Measurements from ENCODE around the gene MICAL2.
"Not testable (repeated sequence)": the region's sequence is repeated elsewhere in the genome, so short reads cannot be mapped to it uniquely, and the experiment has no call there.

MICAL2 gene

DNA sequence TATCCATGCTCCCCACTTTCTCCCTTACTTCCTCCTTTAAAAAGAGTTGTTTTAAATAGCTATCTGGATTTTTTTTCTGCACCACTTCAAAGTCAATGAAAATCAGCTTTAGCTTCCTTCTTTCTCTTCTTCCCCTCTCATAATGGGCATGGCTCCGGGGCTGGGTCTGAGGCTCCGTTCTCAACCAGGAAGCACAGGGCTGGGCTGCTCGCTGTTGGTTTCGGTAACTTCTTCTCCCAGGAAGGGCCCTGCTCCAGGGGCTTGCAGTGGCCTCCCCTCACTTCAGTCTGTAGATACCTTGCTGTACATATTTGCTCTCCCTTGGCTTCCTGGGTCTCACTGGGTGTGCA is 23.8 kb downstream of the MICAL2 start:
- DNase-seq (ENCODE audit: low read depth), result no peak

DNA sequence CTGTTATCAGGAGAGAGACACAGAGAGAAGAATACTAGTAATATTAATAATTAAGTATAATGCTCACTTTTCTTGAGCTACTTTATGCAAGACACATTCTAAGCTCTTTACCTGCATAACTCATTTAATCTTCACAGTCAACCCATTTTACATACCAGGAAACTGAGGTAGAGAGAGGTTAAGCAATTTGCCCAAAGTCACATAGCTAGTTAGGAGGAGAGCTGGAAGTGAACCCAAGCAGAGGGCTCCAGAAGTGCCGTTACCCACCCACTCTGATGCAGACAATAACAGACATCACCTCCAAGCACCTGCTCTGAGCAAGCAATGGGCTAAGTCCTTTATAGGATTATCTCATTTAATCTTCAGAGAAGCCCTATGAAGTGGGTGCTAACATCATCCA is 24.8 kb downstream of the MICAL2 start:
- DNase-seq (ENCODE audit: low read depth), result no peak

DNA sequence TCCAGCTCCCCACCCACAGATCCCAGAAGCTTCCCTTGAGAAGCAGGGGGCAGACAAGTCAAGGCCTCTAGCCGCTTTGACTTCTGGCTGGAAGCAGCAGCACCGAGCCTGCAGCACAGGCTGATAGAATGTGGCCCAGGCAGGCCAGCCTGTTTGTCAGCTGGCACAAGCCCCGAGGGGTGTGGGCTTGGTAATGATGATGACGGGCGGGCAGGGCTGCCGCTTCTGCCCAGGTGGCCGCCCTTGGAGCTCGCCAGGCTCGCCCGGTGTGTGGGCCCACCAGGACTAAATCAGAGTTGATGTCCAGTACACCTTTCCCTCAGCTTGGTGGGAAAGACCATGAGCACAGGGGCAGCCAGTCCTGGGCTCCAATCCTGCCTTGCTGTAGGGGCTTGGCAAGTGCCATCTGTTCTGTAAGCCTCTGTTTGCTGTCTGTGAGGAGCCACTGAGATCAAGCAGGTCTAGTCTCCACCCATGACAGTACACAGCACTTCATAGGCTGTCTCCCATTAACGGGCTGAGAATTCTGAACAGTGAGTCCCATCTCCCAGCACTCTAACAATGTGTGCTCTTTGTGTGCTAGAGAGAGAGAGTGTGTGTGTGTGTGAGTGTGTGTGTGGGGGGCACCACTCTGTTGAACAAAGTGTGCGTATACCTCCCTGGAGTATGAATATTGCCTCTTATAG is 26.8 kb downstream of the MICAL2 start:
- no peak for DNase-seq (ENCODE audit: low read depth)

DNA sequence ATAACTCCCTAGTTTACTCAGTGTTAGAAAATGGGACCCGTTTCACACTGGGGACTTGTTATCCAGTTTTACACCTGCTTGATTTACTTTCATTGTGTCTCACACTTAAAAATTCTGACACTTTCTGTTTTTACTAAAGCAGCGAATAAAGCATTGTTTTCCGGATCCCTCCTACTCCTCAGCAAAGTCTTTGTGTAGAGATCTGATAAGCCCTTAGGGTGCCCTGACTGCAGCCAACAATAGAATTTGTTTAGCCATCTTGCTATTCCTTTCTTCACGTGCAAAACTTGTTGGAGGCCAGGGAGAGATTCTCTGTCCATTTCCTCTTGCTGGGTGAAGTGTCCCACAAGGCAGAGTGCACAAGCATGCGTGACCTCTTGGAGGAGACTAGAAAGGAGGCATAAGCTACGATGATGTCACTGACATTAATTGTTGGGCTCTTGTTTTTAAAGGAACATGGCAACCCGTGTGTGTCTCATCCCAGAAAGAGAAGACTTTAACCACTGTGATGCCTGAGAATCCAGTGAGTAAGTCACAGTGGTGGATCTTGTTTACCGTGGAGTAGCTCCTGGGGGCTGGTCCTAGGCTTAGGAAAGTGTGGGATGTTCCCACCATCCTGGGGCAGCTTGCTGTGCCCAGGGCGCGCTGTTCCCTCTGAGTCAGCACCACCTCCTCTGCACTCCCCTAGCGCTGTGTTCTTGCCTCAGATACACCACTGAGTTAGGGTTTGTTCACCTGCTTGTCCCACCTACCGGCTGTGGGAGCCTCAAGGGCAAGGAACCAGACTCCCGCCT is 27.7 kb downstream of the MICAL2 start:
- DNase-seq (ENCODE audit: low read depth), result peak; percentile 76

DNA sequence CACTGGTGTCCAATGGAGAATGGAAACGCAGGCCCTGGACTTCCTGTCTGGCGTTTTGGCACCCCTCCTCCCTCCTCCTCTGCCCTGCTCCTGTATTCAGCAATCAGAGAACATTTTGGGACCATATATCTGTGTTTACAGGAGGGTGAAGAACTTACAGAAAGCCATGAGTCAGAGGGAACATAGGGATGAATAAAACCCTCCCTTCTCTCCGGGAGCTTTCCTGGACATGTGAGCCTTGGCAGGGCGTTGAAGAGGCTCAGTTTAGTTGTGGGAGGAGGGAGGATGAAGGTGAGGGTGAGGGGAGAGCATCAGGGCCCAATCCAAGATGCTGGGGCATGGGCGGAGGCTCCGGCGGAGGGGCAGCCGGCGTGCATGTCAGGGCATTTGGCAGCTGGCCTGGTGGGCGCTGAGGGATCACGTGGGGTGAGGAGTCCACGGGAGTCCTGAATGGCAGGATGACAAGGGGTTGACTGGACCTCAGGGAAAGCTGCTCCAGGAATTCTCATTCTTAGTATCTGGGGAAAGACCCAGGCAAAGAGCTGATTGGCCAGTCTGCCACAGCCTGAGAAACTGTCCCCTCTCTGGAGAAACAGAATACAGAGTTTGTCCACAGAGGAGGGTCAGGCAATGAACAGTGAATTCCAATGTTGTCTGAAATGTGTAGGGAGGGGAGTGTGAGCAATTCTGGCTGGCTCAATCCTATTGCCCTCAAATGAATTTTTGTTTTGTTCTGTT is 28.9 kb downstream of the MICAL2 start:
- DNase-seq (ENCODE audit: low read depth), result peak; percentile 82

DNA sequence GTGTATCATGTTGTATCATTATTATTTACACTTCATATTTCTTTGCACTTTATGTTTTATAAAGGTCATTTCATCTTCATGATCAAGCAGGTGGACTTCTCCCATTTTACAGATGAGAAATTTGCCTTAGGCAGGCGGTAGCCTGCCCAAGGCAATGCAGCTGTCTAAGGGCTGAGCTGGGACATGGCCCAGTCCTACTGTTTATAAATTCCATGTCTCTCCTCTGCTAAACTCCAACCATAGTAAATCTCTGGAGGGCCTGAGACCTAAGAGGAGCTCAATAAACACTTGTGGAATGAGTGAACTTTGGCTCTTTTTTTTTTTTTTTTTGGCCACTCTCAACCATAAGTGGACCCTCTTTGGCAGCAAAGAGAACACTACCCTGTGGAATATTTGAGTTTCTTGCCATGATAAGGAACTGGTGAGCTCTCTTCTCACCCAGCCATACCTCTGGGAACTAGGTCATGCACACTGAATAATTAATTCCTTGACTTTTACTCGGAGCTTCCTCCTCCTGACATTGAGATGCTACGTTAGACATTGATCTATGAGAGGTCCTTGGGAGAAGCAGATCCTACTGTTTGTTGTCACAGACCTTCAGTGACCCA is 29.9 kb downstream of the MICAL2 start:
- no peak for DNase-seq (ENCODE audit: low read depth)

DNA sequence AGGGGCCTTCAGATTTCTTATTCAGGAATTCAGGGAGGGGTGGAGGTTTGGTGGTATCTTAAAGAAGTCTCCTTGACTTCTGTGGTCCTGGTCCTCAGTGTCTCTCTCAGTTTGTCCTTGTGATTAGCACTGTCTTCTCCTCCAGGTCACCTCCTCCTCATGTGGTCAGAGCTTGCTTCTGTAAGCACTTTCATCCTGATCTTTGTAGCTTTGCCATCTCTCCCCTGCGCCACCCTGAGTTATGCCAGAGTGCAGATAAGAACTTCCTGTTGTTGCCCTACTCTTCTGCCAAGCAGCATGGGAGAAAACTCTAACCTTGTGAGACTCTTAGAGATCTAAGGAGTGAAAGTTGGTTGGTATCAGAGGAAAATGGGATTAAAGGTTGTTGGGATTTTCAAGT is 30.9 kb downstream of the MICAL2 start:
- no peak for DNase-seq (ENCODE audit: low read depth)

DNA sequence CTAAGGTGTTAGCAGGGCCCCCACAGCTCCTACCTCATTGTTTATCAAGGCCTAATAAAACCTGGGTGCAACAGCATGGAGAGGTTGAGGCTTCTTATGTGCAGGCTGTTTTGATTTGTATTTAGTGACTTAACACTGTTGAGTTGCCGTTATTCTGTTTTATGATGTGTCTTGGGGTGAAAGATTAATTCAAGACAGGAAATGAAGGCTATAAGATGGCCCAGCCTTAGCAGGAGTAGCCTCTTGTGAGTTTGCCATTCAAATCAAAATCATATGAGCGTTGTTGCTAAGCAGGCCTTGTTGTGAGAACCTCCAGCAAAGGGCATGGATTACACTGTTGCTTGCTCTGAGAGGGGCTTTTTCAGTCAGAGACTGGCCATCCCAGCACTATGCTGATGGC is 31.8 kb downstream of the MICAL2 start:
- no peak for DNase-seq (ENCODE audit: low read depth)

DNA sequence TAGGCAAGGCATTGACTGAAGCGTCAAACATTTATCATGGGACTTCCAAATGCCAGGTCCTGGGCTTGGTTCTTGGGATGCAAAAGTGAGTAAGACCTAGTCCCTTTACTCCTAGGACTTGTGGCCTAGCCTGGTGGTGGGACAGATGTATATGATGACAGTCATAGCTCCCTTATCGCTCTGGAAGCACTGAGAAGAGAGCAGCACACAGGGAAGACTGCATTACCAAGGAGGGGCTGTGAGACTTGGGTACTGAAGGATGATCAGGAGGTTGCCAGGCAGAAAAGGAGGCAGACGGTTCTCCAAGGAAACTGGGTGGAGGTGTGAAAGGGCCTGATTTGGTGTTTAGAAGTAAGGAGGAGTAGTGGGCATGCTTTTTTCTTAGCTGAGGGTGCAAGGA is 32.5 kb downstream of the MICAL2 start:
- DNase-seq (ENCODE audit: low read depth), result no peak

DNA sequence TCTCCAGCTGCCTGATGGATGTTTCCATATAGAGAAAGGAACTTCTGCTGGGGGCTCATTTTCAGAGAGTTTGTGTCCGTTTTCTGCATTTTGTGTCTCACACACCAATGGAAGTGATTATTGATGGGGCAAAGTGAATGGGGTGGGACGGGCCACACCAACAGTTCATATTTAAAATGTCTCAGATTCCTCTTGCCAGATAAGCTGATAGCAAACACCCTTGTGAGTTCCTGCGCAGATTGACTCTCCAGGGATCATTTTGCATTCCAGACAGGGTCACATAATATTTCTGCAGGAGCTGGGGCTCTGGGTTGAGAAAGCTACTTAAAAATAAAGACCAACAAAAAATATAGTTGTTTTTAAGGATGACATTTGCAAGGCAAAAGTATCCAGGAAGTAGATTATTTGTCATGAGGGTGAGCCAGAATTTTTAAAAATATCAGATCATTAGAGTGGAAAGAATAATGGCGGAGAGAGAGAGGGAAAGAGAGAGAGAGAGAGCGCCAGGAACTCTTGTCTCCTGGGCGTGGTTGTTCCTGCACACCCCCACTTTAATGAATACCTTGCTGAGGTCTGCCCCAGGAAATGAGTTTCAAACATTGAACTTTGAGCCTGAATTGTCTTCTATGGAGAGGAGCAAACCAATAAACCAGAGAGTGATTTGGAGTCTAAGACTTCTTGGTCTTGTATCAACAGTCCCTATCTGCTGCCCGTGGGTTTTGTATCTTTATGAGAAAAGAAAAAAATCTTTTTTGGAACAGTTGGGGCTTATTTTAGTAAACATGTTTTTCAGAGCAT is 33.3 kb downstream of the MICAL2 start:
- DNase-seq (ENCODE audit: low read depth), result peak; percentile 69

DNA sequence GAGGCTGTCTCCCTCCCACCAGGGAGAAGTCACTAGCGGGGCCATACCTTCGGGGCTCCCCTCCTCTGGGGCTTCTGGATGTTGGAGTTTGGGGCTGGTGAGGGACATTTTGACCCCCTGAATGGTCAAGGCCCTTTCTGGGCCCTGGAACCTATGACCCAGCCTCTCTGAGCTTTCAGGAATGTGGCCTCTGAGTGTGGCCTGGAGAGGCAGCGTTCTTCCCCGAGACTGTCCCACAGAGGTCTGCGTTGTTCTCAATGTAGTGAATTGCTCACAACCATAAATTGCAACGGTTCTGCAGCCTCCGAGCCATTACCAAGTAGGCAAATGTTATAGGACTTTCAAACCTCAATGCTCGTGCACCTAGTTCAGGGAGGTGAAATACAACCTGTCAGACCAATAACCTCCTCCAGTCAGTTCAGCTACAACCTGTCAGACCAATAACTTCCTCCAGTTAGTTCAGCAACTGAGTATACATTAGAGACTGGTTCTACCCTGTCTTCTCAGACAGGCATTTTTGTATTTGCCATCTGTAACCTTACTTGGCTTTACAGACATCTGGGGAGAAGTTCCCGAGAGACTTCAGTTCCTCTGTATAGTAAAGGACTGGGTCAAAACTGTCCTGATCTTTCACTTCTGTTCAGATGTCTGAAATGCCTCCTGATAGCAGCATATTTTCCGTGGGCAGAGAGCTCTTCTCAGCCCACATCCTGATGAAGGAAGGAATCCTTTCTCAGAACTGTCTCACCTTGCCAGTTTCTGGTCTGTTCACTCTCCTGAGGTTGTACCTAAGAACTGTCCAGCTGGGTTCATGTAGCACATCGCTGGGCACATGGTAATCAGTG is 34.2 kb downstream of the MICAL2 start:
- DNase-seq (ENCODE audit: low read depth), result no peak

DNA sequence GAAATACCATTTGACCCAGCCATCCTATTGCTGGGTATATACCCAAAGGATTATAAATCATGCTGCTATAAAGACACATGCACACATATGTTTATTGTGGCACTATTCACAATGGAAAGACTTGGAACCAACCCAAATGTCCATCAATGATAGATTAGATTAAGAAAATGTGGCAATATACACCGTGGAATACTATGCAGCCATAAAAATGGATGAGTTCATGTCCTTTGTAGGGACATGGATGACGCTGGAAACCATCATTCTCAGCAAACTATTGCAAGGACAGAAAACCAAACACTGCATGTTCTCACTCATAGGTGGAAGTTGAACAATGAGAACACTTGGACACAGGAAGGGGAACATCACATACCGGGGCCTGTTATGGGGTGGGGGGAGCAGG is 36.3 kb downstream of the MICAL2 start:
- not testable (repeated sequence) for DNase-seq (ENCODE audit: low read depth)

DNA sequence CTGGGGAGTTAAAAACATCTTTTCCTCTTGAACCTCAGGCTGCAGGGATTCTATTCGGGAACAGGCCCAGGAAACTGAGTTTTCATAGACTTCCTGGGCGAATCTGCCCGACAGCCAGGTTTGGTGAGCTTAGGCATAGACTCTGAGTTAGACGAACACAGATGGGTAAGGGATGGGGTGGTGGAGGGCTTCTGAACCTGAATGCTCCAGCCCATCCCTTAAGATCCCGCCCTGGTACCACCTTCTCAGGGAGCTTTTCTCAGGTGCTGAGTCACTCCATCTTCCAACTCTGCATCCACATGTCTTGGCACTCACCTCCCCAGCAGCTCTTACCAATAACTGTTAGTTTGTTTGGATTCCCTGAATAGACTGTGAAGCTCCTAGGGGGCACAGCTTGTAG is 37.4 kb downstream of the MICAL2 start:
- DNase-seq (ENCODE audit: low read depth), result no peak

DNA sequence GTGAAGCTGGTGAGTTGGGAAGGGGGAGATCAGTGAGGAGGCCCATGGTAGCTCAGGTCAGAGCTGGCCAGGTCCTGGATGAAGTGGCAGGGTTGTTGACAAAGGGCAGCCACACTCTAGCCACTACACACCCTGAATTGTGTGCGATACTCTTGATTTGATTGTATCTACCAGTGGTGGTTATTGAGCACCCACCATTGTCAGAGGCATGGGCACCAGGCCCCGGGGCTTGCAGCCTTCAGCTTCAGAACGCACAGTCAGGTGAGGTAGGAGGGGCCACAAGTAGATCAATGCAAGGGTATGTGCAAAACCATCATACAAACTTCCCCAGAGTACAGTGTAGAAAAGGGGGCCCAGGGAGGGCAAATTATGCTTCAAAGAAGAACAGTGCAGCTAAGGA is 38.1 kb downstream of the MICAL2 start:
- DNase-seq (ENCODE audit: low read depth), result no peak

DNA sequence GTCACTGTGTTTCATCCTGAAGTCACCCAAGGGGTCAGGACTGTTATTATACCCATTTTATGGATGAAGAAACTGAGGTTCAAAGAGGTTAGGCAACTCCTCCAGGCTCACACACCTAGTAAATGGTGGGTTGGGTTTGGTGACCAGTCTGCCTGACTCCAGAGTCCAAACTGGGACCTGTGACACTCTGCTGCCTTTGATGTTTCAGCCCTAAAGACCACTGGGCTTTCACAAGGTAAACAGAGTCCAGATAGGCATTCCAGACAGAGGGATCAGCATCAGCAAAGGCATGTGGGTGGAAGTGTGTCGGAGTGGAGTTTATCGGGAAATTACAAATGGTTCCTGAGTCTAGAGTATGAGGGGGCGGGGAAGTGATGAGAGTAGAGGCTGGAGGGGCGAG is 38.5 kb downstream of the MICAL2 start:
- DNase-seq (ENCODE audit: low read depth), result no peak

DNA sequence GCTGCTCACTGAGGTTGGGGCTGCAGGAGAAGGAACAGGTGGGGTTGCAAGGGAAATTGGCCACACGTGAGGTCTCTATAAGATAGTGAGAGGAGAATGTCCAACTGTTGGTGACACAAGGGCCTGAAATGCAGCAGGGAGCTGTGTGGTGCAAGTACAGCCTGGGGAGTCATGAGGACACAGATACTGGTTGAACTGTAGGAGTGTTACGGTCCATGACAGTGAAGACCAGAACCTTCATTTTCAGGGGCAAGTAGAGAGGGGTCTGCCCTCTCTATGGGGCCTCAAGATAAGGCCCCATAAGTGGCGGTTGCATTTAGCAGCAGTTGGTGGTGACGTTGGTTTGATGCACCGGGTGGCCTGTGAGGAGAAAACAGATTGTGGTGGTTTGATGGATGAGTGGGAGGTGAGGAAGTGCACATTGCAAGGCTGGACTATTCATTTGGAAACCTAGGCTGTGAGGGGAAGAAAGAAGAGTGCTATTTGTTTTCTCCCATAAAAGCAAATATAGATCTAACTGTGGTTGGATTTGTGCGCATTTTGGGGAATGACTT is 39.4 kb downstream of the MICAL2 start:
- DNase-seq (ENCODE audit: low read depth), result no peak

DNA sequence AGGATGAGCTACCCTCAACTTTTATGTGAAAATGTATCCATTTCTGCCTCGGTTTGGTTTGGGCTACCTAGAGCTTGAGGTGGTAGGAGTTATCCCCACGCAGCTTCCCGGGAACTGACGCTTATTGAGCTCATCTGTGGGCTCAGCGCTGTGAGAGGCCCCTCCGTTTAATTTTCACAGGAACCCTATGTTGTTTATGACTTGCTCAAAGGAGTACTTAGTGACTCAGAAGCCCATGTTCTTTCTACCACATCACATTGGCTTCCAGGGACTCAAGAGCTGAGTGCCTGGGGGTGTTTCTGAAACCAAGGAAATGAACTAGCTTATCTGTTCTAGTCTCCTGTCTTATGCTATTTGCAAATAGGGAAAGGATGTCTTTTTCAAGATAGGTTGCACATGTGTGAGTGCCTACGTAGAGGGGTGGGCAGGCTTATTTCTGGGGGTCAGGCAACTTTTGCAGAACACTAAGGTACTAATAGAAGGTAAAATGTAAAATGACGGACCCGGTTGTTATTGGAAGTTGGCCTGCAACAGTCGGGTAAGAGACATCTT is 40.5 kb downstream of the MICAL2 start:
- peak; percentile 96 for DNase-seq (ENCODE audit: low read depth)

DNA sequence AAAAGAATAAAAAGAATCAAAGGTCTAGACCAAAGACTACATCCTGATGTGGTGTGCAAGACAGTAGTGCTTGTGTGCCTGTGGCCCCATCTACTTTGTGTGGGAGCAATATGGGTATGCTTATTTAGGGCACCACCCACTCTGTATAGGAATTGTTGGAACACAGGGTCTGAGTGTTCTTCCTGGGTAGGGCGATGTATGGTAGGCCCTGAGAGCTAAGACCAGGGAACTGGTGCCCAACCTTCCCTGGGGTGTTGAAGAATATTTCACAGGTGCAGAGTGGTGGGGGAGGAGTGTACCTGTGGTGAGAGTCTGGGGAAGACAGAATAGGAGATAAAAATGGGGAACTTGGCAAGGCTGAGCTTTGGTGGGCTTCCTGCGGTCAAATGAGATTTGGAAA is 41.9 kb downstream of the MICAL2 start:
- no peak for DNase-seq (ENCODE audit: low read depth)

DNA sequence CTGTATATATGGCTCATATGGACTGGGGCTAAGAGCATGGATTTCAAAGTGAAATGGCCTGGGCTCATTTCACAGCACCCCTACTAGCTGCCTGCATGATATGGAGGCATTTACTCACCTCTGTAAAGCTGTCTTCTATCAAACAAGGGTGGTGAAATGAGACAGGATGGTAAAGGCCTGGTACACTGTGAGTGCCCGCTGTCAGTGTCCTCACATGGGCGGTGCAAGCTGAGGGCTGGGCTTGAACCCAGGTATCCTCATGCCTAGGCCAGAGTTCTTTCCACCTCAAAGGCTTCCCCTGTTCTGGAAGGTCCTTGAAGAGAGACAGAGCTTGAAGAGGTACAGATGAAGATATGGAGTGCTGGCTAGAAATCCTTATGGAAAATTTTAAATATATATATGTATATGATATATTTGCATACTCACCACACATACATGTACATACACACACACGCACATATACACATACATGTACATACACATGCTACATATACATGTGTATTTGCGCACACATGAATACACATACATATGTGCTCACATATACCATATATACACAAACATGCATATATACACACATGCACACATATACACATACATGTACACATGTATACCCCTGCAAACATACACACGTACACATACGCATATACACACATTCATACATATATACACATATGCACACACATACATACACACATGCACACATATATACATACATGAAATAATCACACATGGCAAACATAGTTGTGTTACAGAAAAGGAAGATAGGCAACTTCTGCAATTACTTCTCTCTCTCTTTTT is 44.7 kb downstream of the MICAL2 start:
- no peak for DNase-seq (ENCODE audit: low read depth)

DNA sequence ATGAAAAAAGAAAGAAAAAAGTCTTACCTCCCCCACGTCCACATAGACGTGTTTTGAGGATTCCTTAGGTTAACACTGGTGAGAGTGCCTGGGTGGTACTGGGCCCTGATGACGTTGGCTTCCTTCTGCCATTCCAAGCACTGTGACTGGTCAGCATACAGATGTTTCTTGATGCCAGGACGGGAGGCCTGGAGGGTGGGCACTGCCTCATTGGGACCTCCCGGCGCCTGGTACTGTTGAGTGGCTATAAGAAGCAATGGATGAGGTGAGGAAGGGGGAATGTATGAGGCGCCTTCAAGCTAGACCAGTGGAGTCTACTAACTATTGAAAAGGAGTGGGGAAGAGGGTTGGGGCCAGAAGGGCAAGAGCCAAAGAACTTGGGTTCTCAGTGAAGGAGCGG is 45.3 kb downstream of the MICAL2 start:
- DNase-seq (ENCODE audit: low read depth), result no peak

Data from iris pigment epithelial cell (primary cell).